LNCaP clone FGC (cell line): ENCODE data around the gene PAXIP1.

Source experiments
- DNase-seq: peaks from one replicate; pipeline ENCODE4 v3.0.0-alpha.2; 2011; ENCODE audit warnings: low read depth
- H3K4me3 ChIP-seq: 2 replicates; pipeline ENCODE4 v1.5.1; 2011; ENCODE audit warnings: mild to moderate bottlenecking, low read depth, low read length, control low read depth
- TF ChIP-seq, protein P1 (sequence below): IDR thresholded peaks from 2 replicates; pipeline ENCODE4 v1.5.1; 2012; ENCODE audit warnings: mild to moderate bottlenecking; ENCODE audit not compliant: control insufficient read depth, insufficient read depth; ENCODE audit errors: extremely low read depth

The PAXIP1 gene

DNA sequence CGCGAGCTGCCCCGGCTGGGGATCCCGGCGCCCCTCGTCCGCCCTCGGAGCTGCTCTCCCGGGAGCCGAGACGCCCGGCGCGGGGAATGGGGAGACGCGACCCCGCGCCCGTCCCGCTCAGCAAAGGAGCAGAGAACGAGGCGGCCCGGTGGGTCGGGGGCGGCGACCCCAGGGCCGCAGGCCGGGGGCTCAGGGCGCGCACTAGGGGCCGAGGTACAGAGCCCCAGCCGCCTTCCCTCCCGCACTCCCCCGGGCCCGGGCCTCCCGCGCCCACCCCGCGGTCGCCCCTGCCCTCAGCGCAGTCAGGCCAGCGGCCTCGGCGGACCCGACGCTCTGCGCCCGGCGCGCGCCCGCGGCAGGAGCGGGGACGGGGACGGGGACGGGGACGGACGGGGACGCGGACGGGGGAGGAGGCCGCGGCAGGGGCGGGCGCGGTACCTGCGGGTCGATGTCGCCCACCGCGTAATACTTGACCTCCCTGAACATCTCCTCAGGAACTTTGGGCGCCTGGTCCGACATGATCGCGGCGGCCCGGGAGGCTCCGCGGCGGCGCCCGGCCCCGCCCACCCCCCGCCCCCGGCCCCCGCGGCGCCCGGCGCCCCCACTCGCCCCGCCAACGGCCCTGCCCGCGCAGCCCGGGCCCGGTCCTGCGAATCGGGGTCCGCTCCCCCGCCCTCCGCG lies 373 bp downstream of the PAXIP1 start:
- TF ChIP-seq, protein P1, sequence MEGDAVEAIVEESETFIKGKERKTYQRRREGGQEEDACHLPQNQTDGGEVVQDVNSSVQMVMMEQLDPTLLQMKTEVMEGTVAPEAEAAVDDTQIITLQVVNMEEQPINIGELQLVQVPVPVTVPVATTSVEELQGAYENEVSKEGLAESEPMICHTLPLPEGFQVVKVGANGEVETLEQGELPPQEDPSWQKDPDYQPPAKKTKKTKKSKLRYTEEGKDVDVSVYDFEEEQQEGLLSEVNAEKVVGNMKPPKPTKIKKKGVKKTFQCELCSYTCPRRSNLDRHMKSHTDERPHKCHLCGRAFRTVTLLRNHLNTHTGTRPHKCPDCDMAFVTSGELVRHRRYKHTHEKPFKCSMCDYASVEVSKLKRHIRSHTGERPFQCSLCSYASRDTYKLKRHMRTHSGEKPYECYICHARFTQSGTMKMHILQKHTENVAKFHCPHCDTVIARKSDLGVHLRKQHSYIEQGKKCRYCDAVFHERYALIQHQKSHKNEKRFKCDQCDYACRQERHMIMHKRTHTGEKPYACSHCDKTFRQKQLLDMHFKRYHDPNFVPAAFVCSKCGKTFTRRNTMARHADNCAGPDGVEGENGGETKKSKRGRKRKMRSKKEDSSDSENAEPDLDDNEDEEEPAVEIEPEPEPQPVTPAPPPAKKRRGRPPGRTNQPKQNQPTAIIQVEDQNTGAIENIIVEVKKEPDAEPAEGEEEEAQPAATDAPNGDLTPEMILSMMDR, result no peak
- DNase-seq, result no peak
- H3K4me3 ChIP-seq, result peak overlapping the region; percentile 56

DNA sequence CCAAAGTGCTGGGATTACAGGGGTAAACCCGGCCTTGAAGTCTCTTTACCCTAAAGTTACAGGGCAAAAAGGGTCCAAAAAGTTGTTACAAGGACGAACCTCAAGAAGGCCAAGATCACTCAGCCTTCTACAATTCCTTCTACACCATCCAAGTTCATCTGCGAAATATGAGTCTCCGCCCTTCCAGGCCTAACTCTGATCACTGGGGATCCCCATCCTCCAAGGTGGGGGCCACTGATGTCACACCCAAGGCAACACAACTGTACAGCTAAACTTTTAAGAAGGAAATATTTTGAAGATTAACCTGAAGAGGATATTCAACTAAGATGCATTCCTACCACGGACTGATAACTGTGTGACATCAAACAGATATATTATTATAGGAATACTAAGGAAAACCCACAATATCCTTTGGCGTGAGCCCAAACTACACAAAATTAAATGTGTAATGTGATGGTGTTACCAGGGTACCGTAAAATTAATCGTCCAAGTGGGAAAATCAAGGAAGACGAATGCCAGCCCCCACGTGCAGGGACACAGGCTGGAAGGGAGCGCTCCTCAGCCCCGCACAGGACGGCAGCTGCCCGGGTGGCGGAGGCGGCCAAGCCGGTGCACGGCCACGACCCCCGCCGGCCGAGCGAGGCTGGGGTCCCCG lies 1.0 kb downstream of the PAXIP1 start:
- TF ChIP-seq, protein P1, result no peak
- DNase-seq, result no peak
- H3K4me3 ChIP-seq, result peak overlapping the region; percentile 56

DNA sequence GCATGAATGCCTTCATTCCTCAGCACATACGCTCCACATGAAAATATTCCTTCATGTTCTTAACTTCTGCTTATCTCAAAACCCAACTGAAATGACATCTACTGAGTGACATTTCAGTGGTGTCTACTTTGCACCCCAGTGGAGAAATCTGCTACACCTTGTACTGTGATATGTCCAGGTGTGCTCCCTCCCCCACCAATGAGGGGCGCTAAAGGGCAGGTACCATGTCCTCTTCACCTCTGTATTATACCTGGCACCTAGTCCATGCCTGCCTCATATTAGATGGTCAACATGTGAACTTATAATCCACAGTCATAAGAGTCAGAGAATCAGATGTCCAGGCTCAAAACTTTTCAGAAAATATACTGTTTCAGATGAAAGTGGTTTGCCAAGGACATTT lies 2.1 kb downstream of the PAXIP1 start:
- H3K4me3 ChIP-seq, result no peak overlapping the region
- DNase-seq, result no peak
- TF ChIP-seq, protein P1, result peak; percentile 8; the same call in 1 of the 2 replicates

DNA sequence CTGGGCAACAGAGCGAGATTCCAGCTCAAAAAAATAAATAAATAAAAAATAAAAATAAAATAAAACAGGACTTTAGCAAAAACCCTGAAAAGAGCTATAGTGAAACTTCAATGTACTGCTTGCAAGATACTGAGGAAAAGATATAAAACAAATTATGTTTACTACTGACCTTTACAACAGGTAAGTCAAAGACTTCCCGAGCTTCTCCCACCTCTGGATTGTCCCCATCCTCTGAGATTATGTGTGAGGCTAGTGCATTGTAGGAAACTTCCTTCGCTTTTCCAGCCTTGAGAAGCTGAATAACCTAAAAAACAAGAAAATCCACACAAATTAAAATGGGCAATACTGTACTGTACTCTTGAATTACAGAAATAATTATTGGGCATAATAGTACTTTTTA lies 4.4 kb downstream of the PAXIP1 start:
- TF ChIP-seq, protein P1, result no peak
- DNase-seq, result no peak
- H3K4me3 ChIP-seq, result no peak overlapping the region

DNA sequence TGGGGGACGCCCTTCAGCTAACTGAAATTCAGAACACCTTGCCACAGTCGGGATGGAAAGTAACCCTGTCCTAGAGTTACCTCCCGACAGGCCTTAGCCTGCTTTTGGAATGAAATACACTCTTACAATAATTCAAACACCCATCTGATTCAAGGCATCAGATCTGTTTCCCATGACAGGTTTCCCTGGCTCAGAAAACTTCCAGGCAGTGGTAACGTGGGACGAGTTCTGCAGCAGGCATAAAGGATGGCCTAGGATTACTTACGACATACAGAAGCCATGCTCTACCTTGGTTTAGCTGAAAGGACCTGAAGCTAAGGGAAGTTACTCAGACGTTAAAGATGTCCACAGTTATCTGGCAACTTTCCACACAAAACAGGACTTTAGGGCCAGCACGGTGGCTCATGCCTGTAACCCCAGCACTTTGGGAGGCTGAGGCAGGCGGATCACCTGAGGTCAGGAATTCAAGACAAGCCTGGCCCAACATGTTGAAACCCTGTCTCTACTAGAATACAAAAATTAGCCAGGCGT lies 5.0 kb downstream of the PAXIP1 start:
- no peak for DNase-seq
- TF ChIP-seq, protein P1, result no peak
- H3K4me3 ChIP-seq, result no peak overlapping the region

DNA sequence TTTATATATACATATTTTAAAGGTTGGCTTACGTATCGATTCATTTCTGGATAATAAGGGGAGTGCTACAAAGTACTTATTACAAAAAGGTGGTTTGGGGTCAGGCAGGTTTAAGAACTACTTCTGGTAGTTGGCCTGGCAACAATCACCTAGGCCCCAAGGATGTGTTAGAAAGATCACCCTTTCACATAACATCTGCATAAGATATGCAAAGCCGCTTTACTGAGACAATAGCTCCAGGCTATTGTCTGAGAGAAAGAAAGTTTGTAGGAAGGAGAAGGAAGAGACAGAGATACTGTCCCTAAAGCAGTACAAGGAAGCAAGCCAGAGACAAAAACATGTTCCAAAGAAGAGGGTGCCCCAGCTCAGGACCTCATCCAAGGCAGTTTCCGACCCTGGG lies 6.2 kb downstream of the PAXIP1 start:
- TF ChIP-seq, protein P1, result no peak
- no peak overlapping the region for H3K4me3 ChIP-seq
- no peak for DNase-seq
